HUDEP-2 (cell line): ENCODE results near the gene CLRN2.

Experiments
- DNase-seq, 76 experiments: peaks; one replicate each; lab custom pipeline; 2025; ENCODE audit not compliant: unreplicated experiment in 76 of 76; lab: John Stamatoyannopoulos, UW

Gene CLRN2

DNA sequence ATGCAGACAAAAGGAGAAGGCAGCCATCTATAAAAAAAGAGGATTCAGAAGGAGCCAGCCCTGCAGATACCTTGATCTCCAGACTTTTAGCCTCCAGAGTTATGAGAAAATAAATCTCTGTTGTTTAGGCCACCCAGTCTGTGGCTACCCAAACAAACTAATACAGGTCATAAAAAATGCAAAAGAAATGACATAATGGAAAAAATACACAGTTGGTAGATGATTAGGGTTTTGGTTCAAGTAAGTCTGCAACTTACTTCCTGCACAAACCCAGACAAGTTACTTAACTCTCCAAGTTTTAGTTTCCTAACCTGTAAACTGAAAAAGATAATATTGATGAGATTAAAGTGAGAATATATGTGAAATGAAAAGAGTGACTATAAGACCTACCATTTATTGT, 14.4 kb upstream of the CLRN2 start:
- no peak for DNase-seq

DNA sequence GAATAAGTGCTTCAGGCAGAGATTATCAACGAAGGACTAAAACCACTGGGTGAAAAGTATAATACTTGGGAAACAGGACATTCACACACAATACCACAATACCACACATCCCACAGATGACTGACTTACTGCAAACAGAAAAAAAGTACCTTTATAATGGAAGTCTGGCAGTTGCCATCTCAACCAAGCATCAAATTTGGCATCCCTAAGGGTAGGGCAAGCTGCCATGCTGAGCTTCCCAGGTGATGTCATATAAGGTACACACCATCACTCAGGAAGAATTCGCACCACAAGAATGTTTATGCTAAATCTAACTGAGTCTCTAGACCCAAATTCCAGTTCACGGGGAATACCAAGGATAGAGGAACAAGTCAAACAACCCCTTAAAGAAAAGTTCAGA, 12.2 kb upstream of the CLRN2 start:
- no peak for DNase-seq

DNA sequence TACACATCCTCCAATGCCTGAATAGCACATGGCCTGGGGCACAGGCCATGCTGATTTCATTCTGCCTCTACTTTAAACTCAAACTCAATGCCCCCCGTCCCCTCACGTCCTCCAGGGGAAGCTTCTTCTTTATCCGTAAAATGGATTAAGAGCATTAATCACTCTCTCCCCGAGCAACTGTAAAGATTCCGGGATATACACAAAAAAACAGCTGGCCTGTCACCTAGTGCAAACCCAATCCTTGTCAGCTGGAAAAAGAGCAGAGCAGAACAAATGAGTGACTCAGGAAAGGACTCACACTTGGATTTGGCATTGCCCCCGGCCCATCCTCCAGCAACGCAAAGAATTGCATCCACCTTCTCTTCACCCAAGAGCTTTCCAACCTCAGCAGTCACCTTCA, 10.9 kb upstream of the CLRN2 start:
- no peak for DNase-seq

DNA sequence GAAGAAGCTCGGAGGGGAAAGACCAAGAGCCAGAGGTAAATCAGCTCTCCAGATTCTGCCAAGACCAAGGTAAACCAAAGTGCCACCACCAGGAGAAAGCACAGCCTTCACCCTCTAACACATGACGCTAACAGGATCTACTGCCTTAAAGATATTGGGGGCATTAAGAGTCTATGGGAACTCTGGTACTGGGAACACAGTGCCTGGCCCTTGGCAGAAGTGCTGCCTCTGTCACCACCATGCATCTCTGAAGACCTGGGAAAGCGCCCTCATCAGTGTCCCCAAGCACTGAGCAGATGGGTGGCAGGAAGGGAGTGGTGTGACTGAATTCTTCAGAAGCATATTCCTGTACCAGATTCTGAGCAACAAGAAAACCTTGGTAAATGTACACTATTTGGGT, 4.4 kb upstream of the CLRN2 start:
- DNase-seq, result no peak

DNA sequence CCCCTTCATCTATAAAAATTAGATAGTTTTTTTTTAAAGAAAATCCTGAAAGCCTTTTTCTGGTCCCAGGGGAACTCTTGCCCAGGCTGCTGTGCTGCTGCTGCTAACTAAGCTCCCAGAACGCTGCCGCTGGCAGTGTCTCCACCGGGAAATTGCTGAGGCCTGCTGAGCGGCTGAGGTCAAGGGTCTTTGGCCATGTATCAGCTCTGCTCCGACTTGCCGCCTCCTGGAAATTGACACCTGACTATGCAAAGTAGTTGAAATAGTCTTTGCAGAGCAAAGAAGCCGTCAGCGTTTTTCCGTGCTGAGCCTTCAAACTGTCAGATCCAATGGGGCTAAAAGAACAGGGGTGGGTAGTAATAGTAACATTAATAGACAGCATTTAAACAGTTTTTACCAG, 3.9 kb upstream of the CLRN2 start:
- DNase-seq, result no peak

DNA sequence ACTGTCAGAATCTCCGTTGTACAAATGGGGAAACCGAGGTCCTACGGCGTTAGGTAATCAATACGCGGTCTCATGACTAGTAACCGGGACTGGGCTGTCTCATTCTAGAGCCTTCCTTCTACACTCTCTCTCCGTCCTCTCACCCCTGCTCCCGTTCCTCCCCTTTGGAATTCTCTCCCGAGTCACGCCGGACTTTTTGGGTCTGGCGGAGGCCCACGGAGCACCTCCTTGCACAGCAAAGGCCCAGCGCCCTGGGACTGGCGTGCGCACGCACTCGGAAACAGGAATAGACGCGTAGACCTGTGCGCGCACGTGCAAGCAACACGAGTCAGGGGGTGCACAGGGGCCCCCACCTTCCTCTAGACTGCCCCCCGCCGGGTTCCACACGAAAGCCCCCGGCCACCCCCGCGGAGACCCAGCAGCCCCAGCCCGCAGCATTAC, 3.4 kb upstream of the CLRN2 start:
- peak in 55 of 76 experiments; percentile 2 to 66 (median 41) for DNase-seq

DNA sequence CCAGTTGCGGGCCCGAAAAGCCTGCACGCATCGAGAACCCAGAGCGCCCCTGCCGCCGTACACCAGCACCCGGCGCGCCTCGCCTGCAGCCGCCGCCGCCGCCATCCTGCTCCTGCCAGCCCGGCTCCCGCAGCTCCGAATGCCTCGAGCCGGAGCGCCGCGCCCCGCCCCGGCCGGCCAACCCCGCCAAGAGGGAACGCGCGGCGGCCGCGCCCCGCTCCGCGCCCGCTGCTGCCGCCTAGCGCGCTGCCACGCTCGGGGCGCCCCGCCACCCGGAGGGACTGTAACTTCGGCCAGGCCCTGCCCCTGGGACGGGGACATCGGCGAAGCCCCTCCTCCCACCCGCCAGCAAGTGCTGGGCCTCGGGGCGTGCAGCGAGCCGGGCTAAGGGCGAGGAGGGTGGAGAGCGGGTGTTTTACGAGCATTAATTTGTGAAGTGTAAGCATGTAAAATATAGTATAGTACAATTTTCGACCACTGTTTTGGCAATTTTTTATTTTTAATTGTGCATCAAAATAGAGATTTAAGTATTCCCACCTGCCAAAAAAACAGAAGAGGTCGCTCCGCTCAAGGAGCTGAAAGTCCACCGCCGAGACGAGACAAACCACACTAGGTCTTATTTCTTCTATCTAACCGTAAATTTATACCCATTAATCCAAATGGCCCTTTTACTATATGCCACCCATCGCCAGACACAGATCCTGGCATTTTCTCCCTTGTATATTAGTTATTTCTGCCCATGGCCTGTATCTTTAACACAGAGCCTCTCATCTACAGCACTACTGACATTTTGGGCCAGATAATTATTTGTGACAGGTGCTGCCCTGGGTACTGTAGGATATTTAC, 2.8 kb upstream of the CLRN2 start, which contains the start of gene QDPR:
Gene QDPR, minus strand, starts transcription at position 141 of the 846 bp plus-strand sequence. Its CDS starts 36 bp downstream, at position 105.
- peak in 74 of 76 experiments; percentile 8 to 89 (median 74) for DNase-seq

DNA sequence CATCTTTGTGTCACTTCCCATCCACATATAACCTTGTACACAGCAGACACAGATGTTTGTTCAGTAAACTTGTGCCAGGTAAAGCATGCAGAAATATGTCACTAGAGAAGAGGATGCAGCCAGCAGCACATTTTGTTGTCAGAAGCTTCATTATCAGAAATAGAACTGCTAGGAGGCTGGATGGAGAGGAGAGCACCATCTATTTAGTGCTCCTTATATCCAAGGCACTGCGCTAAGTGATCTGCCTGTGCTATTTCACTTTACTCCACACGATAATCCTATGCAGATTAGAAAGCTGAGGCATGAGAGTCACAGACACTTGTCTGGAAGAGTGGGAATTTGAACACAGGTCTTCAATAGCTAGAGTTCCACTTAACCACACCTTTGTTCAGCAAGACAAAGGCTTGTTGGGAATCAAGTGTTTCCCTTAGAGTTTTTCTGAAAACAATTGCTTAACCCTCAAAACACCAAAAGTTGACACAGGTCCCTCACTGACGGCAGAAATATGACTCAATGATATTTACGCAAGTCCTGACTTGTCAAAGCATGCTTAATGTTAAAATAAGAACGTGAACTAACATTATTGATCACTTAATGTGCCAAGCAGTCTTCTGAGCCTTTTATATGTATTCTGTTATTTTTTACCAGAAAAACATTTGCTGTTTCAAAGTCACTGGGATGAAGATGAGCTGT, 1.8 kb upstream of the CLRN2 start:
- DNase-seq, result no peak

DNA sequence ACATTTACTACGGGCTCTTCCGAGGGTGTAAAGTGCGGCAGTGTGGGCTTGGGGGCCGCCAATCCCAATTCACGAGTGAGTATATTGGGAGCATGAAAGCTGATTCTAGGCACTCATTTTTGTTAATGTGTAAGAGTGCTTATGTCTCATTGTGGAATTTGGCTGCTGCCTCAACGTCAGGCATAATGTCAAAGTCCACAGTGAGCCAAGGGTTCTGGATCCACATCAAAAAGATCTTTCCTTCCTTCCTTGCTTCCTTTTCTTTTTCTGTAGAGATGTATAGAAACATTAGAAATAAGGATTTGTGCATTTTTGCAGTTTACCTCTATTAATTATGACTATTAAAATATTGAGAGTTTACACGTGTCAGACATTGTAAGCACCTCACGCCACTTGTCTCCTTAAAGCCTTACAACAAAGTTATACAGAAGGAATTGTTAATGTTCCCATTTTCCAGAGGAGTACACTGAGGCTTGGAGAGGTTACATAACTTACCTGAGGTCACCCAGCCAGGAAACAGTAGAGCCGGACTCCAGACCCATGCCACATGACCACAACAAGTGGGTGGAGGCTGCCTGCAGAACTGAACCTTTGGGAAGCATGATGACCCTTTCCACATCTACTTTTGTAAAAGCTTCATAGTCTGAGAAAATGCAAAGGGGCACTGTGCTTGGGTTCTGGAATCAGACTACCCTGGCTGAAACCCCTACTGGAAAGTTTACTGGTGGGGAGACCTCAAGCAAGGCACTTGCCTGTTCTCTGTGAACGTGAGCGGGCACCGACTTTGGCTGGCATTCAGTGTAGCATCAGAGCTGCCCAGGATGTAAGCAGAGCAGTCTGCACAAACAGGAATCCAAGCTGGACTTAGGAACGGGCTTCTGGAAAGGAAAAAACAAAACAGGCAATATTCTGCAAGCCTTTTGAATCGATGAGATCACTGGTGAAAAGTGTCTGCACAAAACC, 761 bp downstream of the CLRN2 start:
- DNase-seq, result no peak

DNA sequence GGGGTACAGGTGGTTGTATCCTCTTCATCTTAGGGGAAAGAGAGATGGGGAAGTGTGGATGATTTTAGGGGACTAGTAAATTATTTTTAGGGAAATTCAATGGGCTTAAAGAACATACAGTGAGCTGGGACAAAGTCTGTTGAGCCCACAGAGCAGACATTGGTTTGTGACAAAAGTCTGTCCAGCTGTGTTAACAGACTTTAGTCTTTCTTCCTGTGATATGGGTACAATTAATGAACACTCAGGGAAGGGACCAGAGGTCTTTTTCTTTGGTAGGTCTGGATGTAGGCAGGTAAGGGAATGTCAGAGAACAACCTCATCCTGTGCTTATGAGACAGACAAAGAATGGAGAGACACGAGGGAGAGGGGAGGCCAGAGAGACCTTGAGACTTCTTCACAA, 2.0 kb downstream of the CLRN2 start:
- no peak for DNase-seq

DNA sequence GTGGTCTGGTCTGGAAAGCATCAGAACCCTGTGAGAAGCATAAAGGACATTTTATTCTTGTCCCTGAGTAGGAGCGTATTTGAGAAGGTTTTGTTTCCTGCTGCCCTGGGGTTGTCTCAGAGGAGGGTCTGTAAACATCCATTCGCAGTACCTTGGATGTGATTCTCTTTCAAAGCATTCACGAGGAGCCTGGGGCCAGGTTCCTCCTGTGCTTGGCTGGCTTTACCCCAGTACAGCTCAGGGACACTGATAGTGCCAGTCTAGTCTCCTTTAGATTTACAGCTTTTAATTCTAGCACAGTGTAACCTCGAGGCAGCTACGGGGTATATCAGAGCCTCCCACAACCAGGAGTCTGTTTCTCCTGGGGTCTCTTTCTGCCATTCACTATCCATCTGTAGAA, 2.7 kb downstream of the CLRN2 start:
- DNase-seq, result no peak

DNA sequence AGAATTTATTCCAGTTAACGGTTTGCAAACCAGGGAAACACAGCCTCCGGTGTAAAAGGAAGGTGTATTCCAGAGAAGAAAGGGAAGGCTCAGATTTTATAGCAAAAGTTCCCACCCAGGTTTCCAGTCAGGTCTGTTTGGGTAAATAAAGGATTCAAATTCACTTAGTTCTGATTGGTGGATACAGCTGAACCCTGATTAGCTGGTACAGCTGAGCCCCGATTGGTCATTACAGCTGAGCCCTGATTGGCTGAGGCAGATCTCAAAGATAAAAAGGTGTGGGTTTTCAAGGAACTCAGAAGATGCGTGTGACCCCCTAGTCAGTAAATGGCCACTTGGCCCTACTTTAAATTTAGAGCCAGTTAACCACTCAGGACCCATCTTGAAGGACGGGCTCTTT, 6.6 kb downstream of the CLRN2 start:
- DNase-seq, result no peak

DNA sequence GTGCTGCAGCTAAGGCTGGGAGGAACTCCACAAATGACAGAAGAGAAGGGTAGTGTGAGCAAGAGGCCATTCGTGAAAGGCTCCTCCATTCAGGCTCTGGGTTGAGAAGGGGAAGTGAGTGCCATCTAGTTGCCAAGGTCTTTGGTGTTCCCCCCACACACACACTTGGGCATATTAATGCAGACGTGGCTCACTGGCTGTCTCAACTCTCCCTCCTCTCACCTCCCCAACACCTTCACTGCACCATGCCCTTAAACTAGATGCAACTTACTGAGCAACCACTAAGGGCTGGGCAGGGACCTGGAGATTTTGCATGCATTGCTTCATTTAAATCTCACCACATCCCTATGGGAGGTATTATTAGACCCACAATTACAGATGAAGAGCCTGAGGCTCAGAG, 8.7 kb downstream of the CLRN2 start:
- DNase-seq, result peak in 1 of 76 experiments; percentile 4

DNA sequence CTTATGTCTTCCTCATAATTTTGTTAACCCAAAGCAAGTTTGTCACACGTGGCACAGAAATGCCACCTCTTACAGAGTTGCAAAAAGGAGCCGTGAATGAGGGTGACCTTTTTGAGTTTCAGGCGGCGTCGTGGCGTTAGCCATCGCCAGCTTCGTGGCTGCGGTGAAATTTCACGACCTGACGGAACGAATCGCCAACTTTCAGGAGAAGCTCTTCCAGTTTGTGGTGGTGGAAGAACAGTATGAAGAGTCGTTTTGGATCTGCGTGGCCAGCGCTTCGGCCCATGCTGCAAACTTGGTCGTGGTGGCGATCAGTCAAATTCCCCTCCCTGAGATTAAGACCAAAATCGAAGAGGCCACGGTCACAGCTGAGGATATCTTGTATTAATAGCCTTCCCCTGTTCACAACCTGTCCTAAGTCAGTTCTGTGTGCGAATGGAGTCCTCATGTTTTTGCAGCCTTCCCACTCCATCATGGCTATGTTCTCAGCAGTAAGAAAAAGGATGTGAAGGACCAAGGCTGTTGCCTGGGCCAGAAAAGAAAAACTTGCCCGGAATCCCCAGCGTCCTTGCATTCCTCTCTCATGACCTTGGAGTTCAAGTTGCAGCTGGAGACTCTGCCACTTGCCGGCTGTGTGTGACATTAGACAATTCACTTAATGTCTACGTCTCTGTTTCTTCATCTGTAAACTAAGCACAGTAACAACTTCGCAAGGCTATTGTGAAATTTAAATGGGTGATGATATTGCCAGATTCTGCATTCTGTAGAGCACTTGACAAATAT, 11.9 kb downstream of the CLRN2 start:
- DNase-seq, result no peak

DNA sequence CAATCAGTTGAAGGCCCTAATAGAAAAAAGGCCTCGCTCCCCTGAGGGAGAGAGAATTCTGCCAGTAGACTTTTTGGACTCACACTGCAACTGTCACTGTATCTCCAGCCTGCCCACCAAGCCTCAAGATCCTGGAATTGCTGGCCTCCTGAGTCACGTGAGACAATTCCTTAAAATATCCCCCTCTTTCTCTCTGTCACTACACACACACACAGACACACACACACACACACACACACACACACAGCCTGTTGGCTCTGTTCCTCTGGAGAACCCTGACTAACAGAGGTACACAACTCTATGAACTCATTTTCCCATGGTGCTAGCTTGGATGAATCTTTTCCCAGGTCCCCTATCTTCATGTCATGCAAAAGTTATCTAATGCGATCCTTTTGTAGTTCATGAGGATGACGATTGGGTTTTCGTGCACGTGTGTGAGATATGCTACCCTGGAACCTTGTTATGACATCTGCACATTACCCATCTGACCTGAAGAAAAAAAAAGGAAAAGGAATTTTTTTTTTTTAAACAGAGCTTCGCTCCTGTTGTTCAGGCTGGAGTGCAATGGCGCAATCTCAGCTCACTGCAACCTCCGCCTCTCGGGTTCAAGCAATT, 13.7 kb downstream of the CLRN2 start:
- no peak for DNase-seq

DNA sequence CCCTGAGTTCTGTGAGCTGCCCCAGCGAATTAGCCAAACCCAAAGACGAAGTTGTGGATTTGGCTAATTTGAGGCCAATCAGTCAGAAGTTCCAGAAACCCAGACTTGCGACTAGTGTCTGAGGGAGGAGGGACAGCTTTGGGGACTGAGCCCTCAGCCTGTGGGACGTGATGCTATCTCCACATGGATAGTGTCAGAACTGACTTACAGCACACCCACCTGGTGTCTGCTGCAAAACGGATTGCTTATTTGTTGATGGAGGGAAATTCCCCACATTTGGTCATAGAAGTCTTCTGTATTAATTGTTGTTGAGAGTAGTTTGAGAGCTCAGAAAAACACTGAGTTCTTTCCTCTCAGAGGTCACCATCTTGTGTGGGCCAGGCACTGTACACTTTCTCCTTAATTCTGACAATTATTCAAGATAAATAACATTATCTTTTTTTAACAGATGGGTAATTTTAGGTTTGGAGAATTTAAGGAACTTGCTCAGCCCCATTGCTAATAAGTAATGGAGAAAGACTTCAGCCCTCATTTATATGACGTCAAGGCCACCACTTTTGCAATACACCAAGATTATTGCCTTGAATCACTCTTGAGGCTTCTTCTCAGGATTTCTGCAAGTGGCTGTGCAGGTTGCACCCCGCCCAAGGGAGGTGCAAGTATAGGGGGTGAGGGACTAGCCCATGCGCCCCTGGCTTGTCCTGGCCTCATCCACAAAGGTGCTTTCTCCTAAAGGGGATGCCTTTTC, 16.7 kb downstream of the CLRN2 start:
- no peak for DNase-seq

DNA sequence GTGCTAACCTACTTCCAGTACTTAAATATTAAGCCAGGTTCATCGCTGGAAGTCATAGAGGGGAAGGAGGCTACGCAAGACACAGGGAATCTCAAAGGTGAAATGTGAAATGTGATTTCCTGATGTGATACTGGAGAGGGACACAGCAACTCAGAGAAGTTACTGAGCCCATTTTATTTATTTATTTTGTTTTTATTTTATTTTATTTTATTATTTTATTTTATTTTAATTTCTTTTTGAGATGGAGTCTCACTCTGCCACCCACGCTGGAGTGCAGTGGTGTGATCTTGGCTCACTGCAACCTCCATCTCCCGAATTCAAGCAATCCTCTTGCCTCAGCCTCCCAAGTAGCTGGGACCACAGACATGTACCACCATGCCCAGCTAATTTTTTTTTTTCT, 19.7 kb downstream of the CLRN2 start:
- no peak for DNase-seq

DNA sequence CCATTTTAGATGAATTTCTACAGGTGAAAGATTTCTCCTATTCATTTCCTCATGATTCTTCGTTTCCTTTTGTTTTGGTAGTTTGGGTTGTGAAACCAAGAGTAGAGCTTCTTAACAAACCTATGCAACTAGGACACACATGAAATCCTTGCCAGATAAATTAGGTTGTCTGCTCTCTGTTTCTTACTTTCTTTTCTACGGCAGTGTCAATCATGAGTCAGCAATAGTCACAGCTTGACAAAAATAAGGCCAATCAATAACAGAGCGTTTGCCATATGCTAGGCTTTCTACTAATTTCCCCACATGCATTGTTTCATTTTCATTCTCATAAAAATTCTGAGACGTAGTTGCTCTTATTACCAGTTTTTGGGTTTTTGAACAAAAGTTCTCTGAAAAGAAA, 20.3 kb downstream of the CLRN2 start:
- DNase-seq, result no peak

DNA sequence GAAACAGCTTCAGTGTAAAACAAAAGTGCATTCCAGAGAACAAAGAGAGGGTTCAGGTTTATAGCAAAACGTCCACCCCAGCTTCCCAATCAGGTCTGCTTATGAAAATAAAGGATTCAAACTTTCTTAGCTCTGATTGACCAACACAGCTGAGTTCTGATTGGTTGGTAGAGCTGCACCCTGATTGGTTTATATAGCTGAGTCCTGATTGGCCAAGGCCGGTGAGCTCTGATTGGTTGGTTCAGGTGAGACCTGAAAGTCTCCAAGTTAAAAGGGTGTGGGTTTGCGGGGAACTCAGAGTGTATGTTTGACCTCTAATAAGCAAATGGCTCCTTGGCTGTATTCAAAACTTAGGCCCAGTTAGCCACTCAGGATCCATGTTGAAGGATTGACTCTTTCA, 20.9 kb downstream of the CLRN2 start:
- DNase-seq, result peak in 3 of 76 experiments; percentile 1 to 4 (median 2)
